Nephron progenitor cell (in vitro differentiated cells): ENCODE data around the gene OR56A3.

Experiments
- DNase-seq: peaks from one replicate; pipeline ENCODE4 v3.0.0; 2021
- H3K27ac Mint-ChIP-seq: 2 replicates; pipeline ENCODE4 v1.8.0; 2021; ENCODE audit warnings: mild to moderate bottlenecking, moderate library complexity, mixed read lengths
- H3K27me3 Mint-ChIP-seq: 2 replicates; pipeline ENCODE4 v1.8.0; 2021; ENCODE audit warnings: mild to moderate bottlenecking, low read depth, mixed read lengths; ENCODE audit not compliant: poor library complexity
- H3K36me3 Mint-ChIP-seq: 2 replicates; pipeline ENCODE4 v1.8.0; 2021; ENCODE audit warnings: low read depth, mixed read lengths
- H3K4me1 Mint-ChIP-seq: 2 replicates; pipeline ENCODE4 v1.8.0; 2021; ENCODE audit warnings: mixed read lengths
- H3K4me3 Mint-ChIP-seq: 2 replicates; pipeline ENCODE4 v1.8.0; 2021; ENCODE audit warnings: mild to moderate bottlenecking, moderate library complexity, mixed read lengths
- H3K9me3 Mint-ChIP-seq: 2 replicates; pipeline ENCODE4 v1.8.0; 2021; ENCODE audit warnings: mild to moderate bottlenecking, moderate library complexity, mixed read lengths
- TF ChIP-seq, protein P1 (sequence below): fragments of 200-600 bp; sonication (generic); IDR thresholded peaks from 2 replicates; pipeline ENCODE4 v1.5.0; 2021; ENCODE audit warnings: antibody characterized with exemption

The OR56A3 gene, protein sequence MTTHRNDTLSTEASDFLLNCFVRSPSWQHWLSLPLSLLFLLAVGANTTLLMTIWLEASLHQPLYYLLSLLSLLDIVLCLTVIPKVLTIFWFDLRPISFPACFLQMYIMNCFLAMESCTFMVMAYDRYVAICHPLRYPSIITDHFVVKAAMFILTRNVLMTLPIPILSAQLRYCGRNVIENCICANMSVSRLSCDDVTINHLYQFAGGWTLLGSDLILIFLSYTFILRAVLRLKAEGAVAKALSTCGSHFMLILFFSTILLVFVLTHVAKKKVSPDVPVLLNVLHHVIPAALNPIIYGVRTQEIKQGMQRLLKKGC

DNA sequence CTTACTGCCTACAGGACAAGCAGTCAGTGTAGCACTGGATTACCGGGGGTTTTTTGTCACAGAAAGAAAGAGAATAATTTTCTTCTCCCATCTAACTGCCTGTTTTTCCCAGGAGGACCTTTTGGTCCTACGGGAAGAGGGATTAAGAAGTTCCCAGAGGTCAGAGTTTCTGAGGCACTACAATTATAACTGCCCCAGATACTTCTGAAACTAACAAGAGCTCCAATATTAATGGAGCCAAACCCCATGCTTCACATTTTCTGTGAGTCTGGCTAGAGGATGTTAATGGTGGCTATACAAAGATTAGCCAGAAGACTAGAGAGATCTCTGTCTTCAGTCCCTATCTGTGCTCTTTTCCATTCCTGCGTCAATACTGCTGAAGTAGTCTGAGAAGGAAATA, at the start of gene OR56A3:
Gene OR56A3 (plus strand): TSS at position 301 of the 400 bp plus-strand sequence. CDS start 5,096 bp downstream, outside the sequence.
- Mint-ChIP-seq H3K27ac (no peak within 1 kb of the TSS), H3K36me3 (no peaks in the 10 kb centered on the region), H3K9me3 (peaks cover 19% of the 10 kb centered on the region), H3K4me3 (no peak within 1 kb of the TSS), H3K4me1 (no peaks in the 10 kb centered on the region), H3K27me3 (peaks cover 4% of the 10 kb centered on the region)
- DNase-seq, result no peak
- TF ChIP-seq, protein P1, sequence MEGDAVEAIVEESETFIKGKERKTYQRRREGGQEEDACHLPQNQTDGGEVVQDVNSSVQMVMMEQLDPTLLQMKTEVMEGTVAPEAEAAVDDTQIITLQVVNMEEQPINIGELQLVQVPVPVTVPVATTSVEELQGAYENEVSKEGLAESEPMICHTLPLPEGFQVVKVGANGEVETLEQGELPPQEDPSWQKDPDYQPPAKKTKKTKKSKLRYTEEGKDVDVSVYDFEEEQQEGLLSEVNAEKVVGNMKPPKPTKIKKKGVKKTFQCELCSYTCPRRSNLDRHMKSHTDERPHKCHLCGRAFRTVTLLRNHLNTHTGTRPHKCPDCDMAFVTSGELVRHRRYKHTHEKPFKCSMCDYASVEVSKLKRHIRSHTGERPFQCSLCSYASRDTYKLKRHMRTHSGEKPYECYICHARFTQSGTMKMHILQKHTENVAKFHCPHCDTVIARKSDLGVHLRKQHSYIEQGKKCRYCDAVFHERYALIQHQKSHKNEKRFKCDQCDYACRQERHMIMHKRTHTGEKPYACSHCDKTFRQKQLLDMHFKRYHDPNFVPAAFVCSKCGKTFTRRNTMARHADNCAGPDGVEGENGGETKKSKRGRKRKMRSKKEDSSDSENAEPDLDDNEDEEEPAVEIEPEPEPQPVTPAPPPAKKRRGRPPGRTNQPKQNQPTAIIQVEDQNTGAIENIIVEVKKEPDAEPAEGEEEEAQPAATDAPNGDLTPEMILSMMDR, result no peak

DNA sequence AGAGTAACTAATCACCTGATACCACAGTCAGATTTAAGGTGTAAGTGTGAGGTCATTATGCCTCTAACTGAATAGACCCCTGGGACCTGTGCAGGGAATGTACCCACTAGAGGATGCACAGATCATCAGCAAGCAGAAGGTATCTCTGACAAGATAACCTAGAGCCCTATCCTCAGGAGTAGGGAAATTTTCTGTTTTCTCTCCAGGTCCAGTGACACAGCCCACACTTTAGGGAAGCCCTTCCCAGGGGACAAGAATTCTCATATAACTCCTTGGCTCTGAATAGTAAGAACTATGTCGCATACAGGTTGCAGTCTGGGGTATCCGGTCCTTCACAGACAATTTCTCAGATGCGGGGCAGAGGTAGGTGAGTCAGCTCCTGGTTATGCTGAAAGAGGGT, 49.1 kb upstream of the OR56A3 start, which contains the start of gene OR52E5:
Gene OR52E5 (plus strand): TSS at position 301 of the 400 bp plus-strand sequence. CDS start 7,569 bp downstream, outside the sequence.
- Mint-ChIP-seq H3K36me3 (no peaks in the 10 kb centered on the region), H3K27me3 (peaks cover 7% of the 10 kb centered on the region), H3K4me3 (no peak within 1 kb of the TSS), H3K4me1 (no peaks in the 10 kb centered on the region), H3K9me3 (no peaks in the 10 kb centered on the region), H3K27ac (no peak within 1 kb of the TSS)
- TF ChIP-seq, protein P1, result no peak
- no peak for DNase-seq

DNA sequence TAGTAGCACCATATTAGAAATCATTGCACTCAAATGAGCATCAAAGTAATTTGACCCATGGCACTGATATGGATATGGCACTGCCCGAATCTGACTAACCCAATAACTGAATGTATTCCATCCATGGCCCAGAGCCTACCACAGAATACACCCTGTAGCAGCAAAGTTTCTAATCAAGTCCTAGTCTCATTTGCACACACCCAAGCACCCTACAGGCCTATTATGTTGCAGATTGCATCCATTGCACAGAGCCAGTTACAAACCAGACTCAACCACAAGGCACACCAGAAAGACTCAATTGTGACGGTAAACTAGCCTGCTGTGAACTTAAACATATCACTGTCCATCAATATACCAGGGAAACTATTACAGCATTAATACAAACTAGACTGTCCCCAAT, 42.5 kb upstream of the OR56A3 start:
- peaks cover 6% of the 10 kb centered on the region for H3K27me3 Mint-ChIP-seq
- TF ChIP-seq, protein P1, result no peak
- H3K27ac Mint-ChIP-seq, result no peak overlapping the region
- no peak for DNase-seq
- H3K4me1 Mint-ChIP-seq, result no peaks in the 10 kb centered on the region
- no peak overlapping the region for H3K4me3 Mint-ChIP-seq
- no peaks in the 10 kb centered on the region for H3K36me3 Mint-ChIP-seq
- no peaks in the 10 kb centered on the region for H3K9me3 Mint-ChIP-seq

DNA sequence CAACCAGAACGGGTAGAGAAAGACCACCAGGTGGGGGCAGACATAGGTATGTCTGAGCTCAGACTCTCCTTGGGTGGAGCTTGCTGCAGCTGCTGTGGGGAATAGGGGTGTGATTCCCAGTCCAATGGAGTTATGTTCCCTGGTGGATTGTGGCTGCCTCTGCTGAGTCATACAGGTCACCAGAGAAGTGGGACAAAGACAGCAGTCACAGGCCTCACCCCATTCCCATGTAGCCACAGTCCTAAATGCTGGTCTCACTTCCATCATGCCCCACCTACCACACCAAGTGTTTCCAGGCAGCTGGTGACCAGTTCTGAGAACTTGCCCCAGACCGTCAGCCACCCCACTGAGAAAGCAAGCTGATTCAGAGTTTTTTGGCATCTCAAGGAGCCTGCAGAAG, 31.5 kb upstream of the OR56A3 start:
- H3K9me3 Mint-ChIP-seq, result peaks cover 27% of the 10 kb centered on the region
- H3K27ac Mint-ChIP-seq, result no peak overlapping the region
- no peak overlapping the region for H3K4me3 Mint-ChIP-seq
- TF ChIP-seq, protein P1, result no peak
- H3K36me3 Mint-ChIP-seq, result no peaks in the 10 kb centered on the region
- H3K27me3 Mint-ChIP-seq, result peaks cover 3% of the 10 kb centered on the region
- no peak for DNase-seq
- no peaks in the 10 kb centered on the region for H3K4me1 Mint-ChIP-seq

DNA sequence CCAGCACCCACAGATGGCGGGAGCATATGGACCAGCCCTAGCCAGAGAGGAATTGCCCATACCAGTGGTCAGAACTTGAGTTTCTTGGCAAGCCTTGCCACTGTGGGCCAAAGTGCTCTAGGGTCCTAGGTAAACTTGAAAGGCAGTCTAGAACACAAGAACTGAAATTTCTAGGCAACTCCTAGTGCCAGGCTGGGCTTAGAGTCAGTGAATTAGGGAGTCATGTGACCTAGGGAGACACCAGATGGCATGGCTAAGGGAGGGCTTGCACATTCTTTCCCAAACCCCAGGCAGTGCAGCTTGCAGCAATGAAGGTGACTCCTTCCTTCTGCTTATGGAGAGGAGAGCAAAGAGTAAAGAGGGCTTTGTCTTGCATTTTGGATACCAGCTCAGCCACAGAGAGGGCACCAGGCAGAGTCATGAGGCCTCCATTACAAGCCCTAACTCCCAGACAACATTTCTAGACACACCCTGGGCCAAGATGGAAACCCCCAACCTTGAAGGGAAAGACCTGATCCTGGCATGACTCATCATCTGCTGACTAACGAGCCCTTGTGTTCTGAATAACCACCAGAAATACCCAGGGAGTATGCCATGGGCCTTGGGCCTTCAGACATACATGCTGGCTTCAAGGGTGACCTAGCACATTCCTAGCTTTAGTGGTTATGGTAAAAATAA, 19.2 kb upstream of the OR56A3 start:
- DNase-seq, result no peak
- Mint-ChIP-seq H3K4me3 (no peak overlapping the region), H3K9me3 (peaks cover 32% of the 10 kb centered on the region), H3K36me3 (no peaks in the 10 kb centered on the region), H3K27me3 (no peaks in the 10 kb centered on the region), H3K27ac (no peak overlapping the region), H3K4me1 (no peaks in the 10 kb centered on the region)
- TF ChIP-seq, protein P1, result no peak

DNA sequence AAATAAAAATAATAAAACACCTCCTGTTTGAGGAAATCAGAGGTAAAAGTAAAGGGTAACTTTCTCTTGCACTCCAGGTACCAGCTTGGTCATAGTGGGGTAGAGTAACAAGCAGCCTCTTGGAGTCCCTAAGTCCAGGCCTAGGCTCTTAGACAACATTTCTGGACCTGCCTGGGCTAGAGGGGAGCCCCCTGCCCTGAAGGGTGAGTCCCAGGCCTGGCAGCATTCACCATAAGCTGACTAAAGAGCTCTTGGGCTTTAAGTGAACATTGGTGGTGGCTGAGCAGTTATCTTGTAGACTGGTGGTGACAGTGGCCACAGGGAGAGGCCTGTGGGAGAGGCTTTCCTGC, 18.6 kb upstream of the OR56A3 start:
- Mint-ChIP-seq H3K9me3 (peaks cover 33% of the 10 kb centered on the region), H3K27me3 (peaks cover 2% of the 10 kb centered on the region), H3K27ac (no peak overlapping the region), H3K4me1 (no peaks in the 10 kb centered on the region), H3K4me3 (no peak overlapping the region), H3K36me3 (no peaks in the 10 kb centered on the region)
- TF ChIP-seq, protein P1, result no peak
- no peak for DNase-seq
